HEK293 (cell line): ENCODE results near the gene ZKSCAN8.

Experiments
- GLIS2 ChIP-seq: fragments of 450-650 bp; formaldehyde crosslinking; IDR thresholded peaks from 2 replicates; pipeline ENCODE4 v1.5.1; 2016; ENCODE audit warnings: missing biosample characterization, missing genetic modification characterization
- HOXC10 ChIP-seq: sonication (generic); formaldehyde crosslinking; IDR thresholded peaks from 2 replicates; pipeline ENCODE4 v1.8.1; 2023; ENCODE audit warnings: mild to moderate bottlenecking, missing genetic modification reagents
- KLF10 ChIP-seq: fragments of 450-650 bp; IDR thresholded peaks from 2 replicates; pipeline ENCODE4 v1.5.1; 2018; ENCODE audit warnings: missing biosample characterization, mild to moderate bottlenecking, missing genetic modification characterization
- KLF7 ChIP-seq: fragments of 450-650 bp; formaldehyde crosslinking; IDR thresholded peaks from 2 replicates; pipeline ENCODE4 v1.5.1; 2016; ENCODE audit warnings: missing biosample characterization, missing genetic modification characterization, borderline replicate concordance
- MYNN ChIP-seq: fragments of 450-650 bp; formaldehyde crosslinking; IDR thresholded peaks from 2 replicates; pipeline ENCODE4 v1.5.1; 2016; ENCODE audit warnings: missing biosample characterization, missing genetic modification characterization, borderline replicate concordance
- OVOL3 ChIP-seq: fragments of 450-650 bp; formaldehyde crosslinking; IDR thresholded peaks from 2 replicates; pipeline ENCODE4 v1.5.1; 2016; ENCODE audit warnings: missing biosample characterization, missing genetic modification characterization
- PBX3 ChIP-seq: sonication (generic); formaldehyde crosslinking; IDR thresholded peaks from 2 replicates; pipeline ENCODE4 v1.8.1; 2022; ENCODE audit warnings: mild to moderate bottlenecking, moderate library complexity, missing genetic modification reagents
- SCRT1 ChIP-seq: fragments of 450-650 bp; formaldehyde crosslinking; IDR thresholded peaks from 2 replicates; pipeline ENCODE4 v1.5.1; 2016; ENCODE audit warnings: missing biosample characterization, missing genetic modification characterization, borderline replicate concordance
- SP7 ChIP-seq: fragments of 450-650 bp; formaldehyde crosslinking; IDR thresholded peaks from 2 replicates; pipeline ENCODE4 v1.5.1; 2016; ENCODE audit warnings: missing biosample characterization, missing genetic modification characterization
- ZBTB11 ChIP-seq: fragments of 450-650 bp; formaldehyde crosslinking; conservative IDR thresholded peaks from 2 replicates; pipeline ENCODE4 v1.5.1; 2016; ENCODE audit warnings: low read depth, missing biosample characterization, missing genetic modification characterization
- ZEB2 ChIP-seq: fragments of 450-650 bp; formaldehyde crosslinking; IDR thresholded peaks from 2 replicates; pipeline ENCODE4 v1.5.1; 2016; ENCODE audit warnings: missing biosample characterization, missing genetic modification characterization
- ZIC2 ChIP-seq: fragments of 450-650 bp; formaldehyde crosslinking; IDR thresholded peaks from 2 replicates; pipeline ENCODE4 v1.5.1; 2016; ENCODE audit warnings: missing biosample characterization, missing genetic modification characterization
- ZNF132 ChIP-seq: fragments of 450-650 bp; formaldehyde crosslinking; IDR thresholded peaks from 2 replicates; pipeline ENCODE4 v1.5.1; 2017; ENCODE audit warnings: missing biosample characterization, missing genetic modification characterization, borderline replicate concordance
- ZNF18 ChIP-seq: fragments of 450-650 bp; formaldehyde crosslinking; IDR thresholded peaks from 2 replicates; pipeline ENCODE4 v1.5.1; 2016; ENCODE audit warnings: missing biosample characterization, missing genetic modification characterization
- ZNF184 ChIP-seq: fragments of 450-650 bp; IDR thresholded peaks from 2 replicates; pipeline ENCODE4 v1.5.1; 2018; ENCODE audit warnings: missing biosample characterization, mild to moderate bottlenecking, missing genetic modification characterization
- ZNF202 ChIP-seq: fragments of 450-650 bp; formaldehyde crosslinking; IDR thresholded peaks from 2 replicates; pipeline ENCODE4 v1.5.1; 2016; ENCODE audit warnings: missing biosample characterization, missing genetic modification characterization, borderline replicate concordance
- ZNF239 ChIP-seq: fragments of 450-650 bp; formaldehyde crosslinking; IDR thresholded peaks from 2 replicates; pipeline ENCODE4 v1.5.1; 2016; ENCODE audit warnings: missing biosample characterization, missing genetic modification characterization
- ZNF292 ChIP-seq: fragments of 450-650 bp; formaldehyde crosslinking; IDR thresholded peaks from 2 replicates; pipeline ENCODE4 v1.5.1; 2016; ENCODE audit warnings: low read depth, missing biosample characterization, missing genetic modification characterization, borderline replicate concordance
- ZNF302 ChIP-seq: fragments of 450-650 bp; formaldehyde crosslinking; IDR thresholded peaks from 2 replicates; pipeline ENCODE4 v1.5.1; 2016; ENCODE audit warnings: missing biosample characterization, missing genetic modification characterization, low read depth
- ZNF423 ChIP-seq: fragments of 450-650 bp; formaldehyde crosslinking; IDR thresholded peaks from 2 replicates; pipeline ENCODE4 v1.5.1; 2016; ENCODE audit warnings: missing biosample characterization, missing genetic modification characterization
- ZNF449 ChIP-seq: fragments of 450-650 bp; formaldehyde crosslinking; IDR thresholded peaks from 2 replicates; pipeline ENCODE4 v1.5.1; 2017; ENCODE audit warnings: missing biosample characterization, mild to moderate bottlenecking, missing genetic modification characterization, moderate library complexity
- ZNF501 ChIP-seq: fragments of 450-650 bp; formaldehyde crosslinking; IDR thresholded peaks from 2 replicates; pipeline ENCODE4 v1.5.1; 2016; ENCODE audit warnings: missing biosample characterization, missing genetic modification characterization
- ZNF514 ChIP-seq: fragments of 450-650 bp; formaldehyde crosslinking; IDR thresholded peaks from 2 replicates; pipeline ENCODE4 v1.5.1; 2016; ENCODE audit warnings: missing biosample characterization, missing genetic modification characterization
- ZNF530 ChIP-seq: fragments of 450-650 bp; formaldehyde crosslinking; IDR thresholded peaks from 2 replicates; pipeline ENCODE4 v1.5.1; 2016; ENCODE audit warnings: low read depth, missing biosample characterization, missing genetic modification characterization
- ZNF548 ChIP-seq: fragments of 450-650 bp; formaldehyde crosslinking; IDR thresholded peaks from 2 replicates; pipeline ENCODE4 v1.5.1; 2016; ENCODE audit warnings: missing biosample characterization, missing genetic modification characterization
- ZNF624 ChIP-seq: fragments of 450-650 bp; formaldehyde crosslinking; IDR thresholded peaks from 2 replicates; pipeline ENCODE4 v1.5.1; 2017; ENCODE audit warnings: missing biosample characterization, missing genetic modification characterization
- ZNF660 ChIP-seq: fragments of 450-650 bp; IDR thresholded peaks from 2 replicates; pipeline ENCODE4 v1.5.1; 2018; ENCODE audit warnings: missing biosample characterization, mild to moderate bottlenecking, missing genetic modification characterization
- ZNF792 ChIP-seq: fragments of 450-650 bp; formaldehyde crosslinking; IDR thresholded peaks from 2 replicates; pipeline ENCODE4 v1.5.1; 2016; ENCODE audit warnings: missing biosample characterization, missing genetic modification characterization
- ZSCAN18 ChIP-seq: fragments of 450-650 bp; formaldehyde crosslinking; IDR thresholded peaks from 2 replicates; pipeline ENCODE4 v1.5.1; 2016; ENCODE audit warnings: missing biosample characterization, missing genetic modification characterization

Gene ZKSCAN8

GRCh38 chr6:28136585-28137504, 4.8 kb upstream of the ZKSCAN8 start (continued):
- TF ChIP-seq ZSCAN18 (tag by site-specific recombination) (peak; percentile 53; the same call in 1 of the 2 replicates), ZNF624 (tag by site-specific recombination) (no peak), SP7 (peak; percentile 88), HOXC10 (no peak), ZBTB11 (tag by site-specific recombination) (peak; percentile 99), ZNF423 (tag by site-specific recombination) (no peak), ZNF660 (tag by site-specific recombination) (peak; percentile 98), KLF7 (tag by site-specific recombination) (no peak), ZNF449 (tag by site-specific recombination) (peak; percentile 64; the same call in 1 of the 2 replicates), ZIC2 (tag by site-specific recombination) (no peak; the same call in 1 of the 2 replicates), ZEB2 (tag by site-specific recombination) (peak; percentile 80; the same call in 1 of the 2 replicates), ZNF792 (tag by site-specific recombination) (no peak), ZNF239 (tag by site-specific recombination) (no peak), PBX3 (CRISPR knock-in tag) (no peak), OVOL3 (tag by site-specific recombination) (peak; percentile 98), ZNF302 (tag by site-specific recombination) (no peak), ZNF501 (tag by site-specific recombination) (0 out of 2 replicates have a peak, but pooled peaks have one; percentile 85), ZNF132 (no peak), KLF10 (tag by site-specific recombination) (peak; percentile 58; the same call in 1 of the 2 replicates), ZNF18 (tag by site-specific recombination) (no peak), ZNF530 (tag by site-specific recombination) (no peak), ZNF184 (tag by site-specific recombination) (peak; percentile 75; the same call in 1 of the 2 replicates), GLIS2 (tag by site-specific recombination) (peak; percentile 62), ZNF292 (tag by site-specific recombination) (no peak), ZNF548 (tag by site-specific recombination) (no peak), SCRT1 (tag by site-specific recombination) (no peak), MYNN (tag by site-specific recombination) (peak; percentile 37; the same call in 1 of the 2 replicates), ZNF202 (tag by site-specific recombination) (no peak), ZNF514 (no peak)
